HepG2 (cell line): ENCODE measurements around the gene CD96.

Experiments used
- ATF4 ChIP-seq, 2 experiments: fragments of 450-650 bp in 1 of 2; sonication (generic) in 1 of 2; formaldehyde crosslinking; IDR thresholded peaks; 2 replicates each; pipeline versions ENCODE4 v1.5.0 to v1.8.0; 2020 to 2022; ENCODE audit warnings: mild to moderate bottlenecking in 1 of 2, missing genetic modification reagents in 1 of 2
- CBFB ChIP-seq: sonication (generic); formaldehyde crosslinking; IDR thresholded peaks from 2 replicates; pipeline ENCODE4 v1.4.0; 2020; ENCODE audit warnings: missing genetic modification reagents
- CBX1 ChIP-seq: IDR thresholded peaks from one replicate; pipeline ENCODE4 v1.6.1; 2016; ENCODE audit warnings: antibody characterized with exemption, low read depth
- CBX2 ChIP-seq, 2 experiments: fragments of 200-600 bp in 1 of 2; sonication (generic); formaldehyde crosslinking in 1 of 2; IDR thresholded peaks; 2 replicates each; pipeline versions ENCODE4 v1.7.0 to v1.8.1; 2018 to 2022; ENCODE audit warnings: low read depth in 2 of 2, low read length in 1 of 2, mild to moderate bottlenecking in 1 of 2, missing genetic modification reagents in 1 of 2
- ELF4 ChIP-seq: sonication (generic); formaldehyde crosslinking; IDR thresholded peaks from 2 replicates; pipeline ENCODE4 v1.5.0; 2020; ENCODE audit warnings: missing genetic modification reagents, mild to moderate bottlenecking, moderate library complexity, borderline replicate concordance
- MAFK ChIP-seq, 2 experiments: IDR thresholded peaks in 1 of 2; conservative IDR thresholded peaks in 1 of 2; 2 replicates each; pipeline ENCODE4 v1.6.1; 2011; ENCODE audit warnings: improper control_type of control experiment in 2 of 2, low read length in 2 of 2
- NCOR1 ChIP-seq: fragments of 200-600 bp; sonication (generic); IDR thresholded peaks from 2 replicates; pipeline ENCODE4 v1.7.0; 2017; ENCODE audit warnings: antibody characterized with exemption, low read length, borderline replicate concordance
- SP2 ChIP-seq: sonication (generic); formaldehyde crosslinking; IDR thresholded peaks from 2 replicates; pipeline ENCODE4 v1.5.1; 2020; ENCODE audit warnings: mild to moderate bottlenecking, missing genetic modification reagents
- TF ChIP-seq, protein P1 (sequence below), 2 experiments: IDR thresholded peaks; 2 replicates each; pipeline ENCODE4 v1.6.1; 2011 to 2012; ENCODE audit warnings: low read length in 2 of 2, borderline replicate concordance in 1 of 2, low read depth in 1 of 2, mild to moderate bottlenecking in 1 of 2, moderate library complexity in 1 of 2
- TF ChIP-seq, protein P2 (sequence below): sonication (generic); formaldehyde crosslinking; IDR thresholded peaks from 2 replicates; pipeline ENCODE4 v1.4.0; 2020; ENCODE audit warnings: missing genetic modification reagents
- TF ChIP-seq, protein P3 (sequence below): sonication (generic); formaldehyde crosslinking; IDR thresholded peaks from 2 replicates; pipeline ENCODE4 v1.4.0; 2020; ENCODE audit warnings: mild to moderate bottlenecking, low read depth, missing genetic modification reagents

DNA sequence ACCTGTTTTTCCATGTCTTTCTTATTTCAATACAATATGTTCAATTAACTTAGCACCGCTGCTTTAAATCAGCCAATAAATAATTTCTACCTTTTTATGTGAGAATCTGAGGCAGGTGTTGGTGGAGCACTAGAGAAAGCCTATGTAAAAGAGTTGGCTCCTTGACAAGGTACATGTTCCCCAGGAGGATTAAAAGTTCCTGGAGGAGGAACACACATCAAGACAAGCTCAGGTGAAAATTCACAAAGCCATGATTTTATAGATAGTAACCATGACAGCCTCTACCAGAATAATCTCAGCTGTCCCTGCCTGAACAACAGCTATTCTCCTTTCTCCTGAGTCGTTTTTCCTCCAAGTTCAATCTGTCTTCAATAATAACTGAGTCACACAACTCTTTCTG, 56.6 kb downstream of the CD96 start:
- TF ChIP-seq CBFB (CRISPR knock-in tag): no peak
- TF ChIP-seq, protein P1, sequence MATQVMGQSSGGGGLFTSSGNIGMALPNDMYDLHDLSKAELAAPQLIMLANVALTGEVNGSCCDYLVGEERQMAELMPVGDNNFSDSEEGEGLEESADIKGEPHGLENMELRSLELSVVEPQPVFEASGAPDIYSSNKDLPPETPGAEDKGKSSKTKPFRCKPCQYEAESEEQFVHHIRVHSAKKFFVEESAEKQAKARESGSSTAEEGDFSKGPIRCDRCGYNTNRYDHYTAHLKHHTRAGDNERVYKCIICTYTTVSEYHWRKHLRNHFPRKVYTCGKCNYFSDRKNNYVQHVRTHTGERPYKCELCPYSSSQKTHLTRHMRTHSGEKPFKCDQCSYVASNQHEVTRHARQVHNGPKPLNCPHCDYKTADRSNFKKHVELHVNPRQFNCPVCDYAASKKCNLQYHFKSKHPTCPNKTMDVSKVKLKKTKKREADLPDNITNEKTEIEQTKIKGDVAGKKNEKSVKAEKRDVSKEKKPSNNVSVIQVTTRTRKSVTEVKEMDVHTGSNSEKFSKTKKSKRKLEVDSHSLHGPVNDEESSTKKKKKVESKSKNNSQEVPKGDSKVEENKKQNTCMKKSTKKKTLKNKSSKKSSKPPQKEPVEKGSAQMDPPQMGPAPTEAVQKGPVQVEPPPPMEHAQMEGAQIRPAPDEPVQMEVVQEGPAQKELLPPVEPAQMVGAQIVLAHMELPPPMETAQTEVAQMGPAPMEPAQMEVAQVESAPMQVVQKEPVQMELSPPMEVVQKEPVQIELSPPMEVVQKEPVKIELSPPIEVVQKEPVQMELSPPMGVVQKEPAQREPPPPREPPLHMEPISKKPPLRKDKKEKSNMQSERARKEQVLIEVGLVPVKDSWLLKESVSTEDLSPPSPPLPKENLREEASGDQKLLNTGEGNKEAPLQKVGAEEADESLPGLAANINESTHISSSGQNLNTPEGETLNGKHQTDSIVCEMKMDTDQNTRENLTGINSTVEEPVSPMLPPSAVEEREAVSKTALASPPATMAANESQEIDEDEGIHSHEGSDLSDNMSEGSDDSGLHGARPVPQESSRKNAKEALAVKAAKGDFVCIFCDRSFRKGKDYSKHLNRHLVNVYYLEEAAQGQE (IDR thresholded peaks at IDR 0.05; ENCODE audit: borderline replicate concordance in 1 of 2, low read depth in 1 of 2, low read length in 2 of 2): no peak
- no peak for TF ChIP-seq MAFK (conservative IDR thresholded peaks at IDR 0.05 in 1 of 2, IDR thresholded peaks at IDR 0.05 in 1 of 2; ENCODE audit: low read length in 2 of 2)
- no peak for TF ChIP-seq ATF4 (CRISPR knock-in tag; IDR thresholded peaks at IDR 0.05)
- no peak for TF ChIP-seq CBX2 (IDR thresholded peaks at IDR 0.05; ENCODE audit: low read depth, low read length)
- no peak for TF ChIP-seq CBX2 (CRISPR knock-in tag; IDR thresholded peaks at IDR 0.05; ENCODE audit: low read depth)
- TF ChIP-seq, protein P2, sequence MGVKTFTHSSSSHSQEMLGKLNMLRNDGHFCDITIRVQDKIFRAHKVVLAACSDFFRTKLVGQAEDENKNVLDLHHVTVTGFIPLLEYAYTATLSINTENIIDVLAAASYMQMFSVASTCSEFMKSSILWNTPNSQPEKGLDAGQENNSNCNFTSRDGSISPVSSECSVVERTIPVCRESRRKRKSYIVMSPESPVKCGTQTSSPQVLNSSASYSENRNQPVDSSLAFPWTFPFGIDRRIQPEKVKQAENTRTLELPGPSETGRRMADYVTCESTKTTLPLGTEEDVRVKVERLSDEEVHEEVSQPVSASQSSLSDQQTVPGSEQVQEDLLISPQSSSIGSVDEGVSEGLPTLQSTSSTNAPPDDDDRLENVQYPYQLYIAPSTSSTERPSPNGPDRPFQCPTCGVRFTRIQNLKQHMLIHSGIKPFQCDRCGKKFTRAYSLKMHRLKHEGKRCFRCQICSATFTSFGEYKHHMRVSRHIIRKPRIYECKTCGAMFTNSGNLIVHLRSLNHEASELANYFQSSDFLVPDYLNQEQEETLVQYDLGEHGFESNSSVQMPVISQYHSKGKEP: no peak
- no peak for TF ChIP-seq ELF4
- TF ChIP-seq CBX1: no peak
- TF ChIP-seq, protein P3, sequence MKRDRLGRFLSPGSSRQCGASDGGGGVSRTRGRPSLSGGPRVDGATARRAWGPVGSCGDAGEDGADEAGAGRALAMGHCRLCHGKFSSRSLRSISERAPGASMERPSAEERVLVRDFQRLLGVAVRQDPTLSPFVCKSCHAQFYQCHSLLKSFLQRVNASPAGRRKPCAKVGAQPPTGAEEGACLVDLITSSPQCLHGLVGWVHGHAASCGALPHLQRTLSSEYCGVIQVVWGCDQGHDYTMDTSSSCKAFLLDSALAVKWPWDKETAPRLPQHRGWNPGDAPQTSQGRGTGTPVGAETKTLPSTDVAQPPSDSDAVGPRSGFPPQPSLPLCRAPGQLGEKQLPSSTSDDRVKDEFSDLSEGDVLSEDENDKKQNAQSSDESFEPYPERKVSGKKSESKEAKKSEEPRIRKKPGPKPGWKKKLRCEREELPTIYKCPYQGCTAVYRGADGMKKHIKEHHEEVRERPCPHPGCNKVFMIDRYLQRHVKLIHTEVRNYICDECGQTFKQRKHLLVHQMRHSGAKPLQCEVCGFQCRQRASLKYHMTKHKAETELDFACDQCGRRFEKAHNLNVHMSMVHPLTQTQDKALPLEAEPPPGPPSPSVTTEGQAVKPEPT (CRISPR knock-in tag): no peak
- TF ChIP-seq NCOR1: no peak
- no peak for TF ChIP-seq SP2 (CRISPR knock-in tag)
